Stimulated activated naive CD4-positive, alpha-beta T cell treated with Interleukin-2 at 50 U/mL for 16 hours (primary cell): Measurements from ENCODE around the gene RBM38.
A peak's percentile ranks its signal among the peaks of the same experiment; 100 is the strongest.

Source experiments
- DNase-seq: peaks from one replicate; lab custom pipeline; 2025; lab: John Stamatoyannopoulos, UW

RBM38 gene

DNA sequence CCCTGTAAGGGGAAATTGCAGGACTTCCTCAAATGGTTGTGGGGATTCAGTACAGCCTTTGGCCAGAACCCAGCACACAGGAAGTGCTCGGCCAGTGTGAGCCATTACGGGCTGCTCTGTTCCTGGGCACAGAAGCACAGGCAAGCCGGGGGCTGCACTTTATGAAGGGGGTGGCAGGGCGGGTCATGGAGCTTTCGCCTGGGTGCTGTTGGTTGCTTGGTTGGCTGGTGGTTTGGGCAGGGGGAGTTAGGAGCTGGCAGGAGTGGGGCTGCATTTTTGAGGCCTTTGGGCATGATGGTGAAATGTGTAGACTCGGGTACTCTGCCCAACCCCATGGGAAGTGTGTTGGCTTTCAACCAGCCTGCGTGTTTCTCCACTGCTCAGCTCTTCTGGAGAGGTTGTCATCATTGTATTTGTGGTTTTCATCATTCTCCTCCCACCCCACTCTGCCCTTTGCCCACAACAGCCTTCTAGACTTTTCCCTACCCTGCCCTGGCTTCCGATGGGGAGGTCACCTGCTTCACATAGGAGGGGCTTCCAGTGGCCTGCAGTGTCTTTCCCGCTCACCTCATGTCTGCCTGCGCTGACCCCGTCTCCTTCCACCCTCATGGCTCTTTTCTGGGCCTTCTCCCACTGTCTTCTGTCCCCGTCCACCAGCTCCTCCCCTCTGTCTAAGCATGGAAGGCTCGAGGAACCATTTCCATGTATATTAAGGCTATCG, 16.1 kb upstream of the RBM38 start:
- no peak for DNase-seq

- no peak for DNase-seq
Observed at GRCh38 chr20:57375652-57376230, 15.5 kb upstream of the RBM38 start.

- DNase-seq = no peak
Observed at GRCh38 chr20:57377350-57377749, 13.8 kb upstream of the RBM38 start.

GRCh38 chr20:57378107-57378506, 13.1 kb upstream of the RBM38 start:
- no peak for DNase-seq

DNA sequence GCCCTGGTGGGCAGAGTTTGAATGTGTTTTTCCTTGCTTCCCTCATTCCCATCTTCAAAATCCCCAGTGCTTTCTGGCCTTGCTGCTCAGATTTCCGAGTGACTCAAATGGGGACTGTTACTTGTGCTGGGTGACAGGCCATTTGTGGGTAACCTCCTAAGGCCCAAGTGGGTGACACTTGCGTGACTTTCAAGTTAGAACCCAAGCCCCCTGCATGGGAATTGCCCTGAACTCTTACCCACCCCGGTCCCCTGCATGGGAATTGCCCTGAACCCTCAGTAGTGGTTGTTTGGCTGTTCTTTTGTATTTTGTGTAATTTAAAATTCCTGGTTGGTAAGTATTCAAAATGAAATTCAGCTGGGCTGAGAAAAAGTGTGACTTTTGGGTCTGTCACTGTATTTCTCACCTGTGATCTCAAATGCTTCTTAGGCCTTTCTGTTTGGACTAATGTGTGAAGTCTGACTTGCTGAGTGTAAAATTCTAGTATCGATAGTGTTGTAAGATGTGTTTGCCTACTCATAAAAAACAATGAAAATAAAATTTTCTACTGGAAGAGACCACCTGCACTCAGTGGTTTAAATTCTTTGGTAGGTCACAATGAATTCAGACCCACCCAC, 12.4 kb upstream of the RBM38 start:
- no peak for DNase-seq

DNA sequence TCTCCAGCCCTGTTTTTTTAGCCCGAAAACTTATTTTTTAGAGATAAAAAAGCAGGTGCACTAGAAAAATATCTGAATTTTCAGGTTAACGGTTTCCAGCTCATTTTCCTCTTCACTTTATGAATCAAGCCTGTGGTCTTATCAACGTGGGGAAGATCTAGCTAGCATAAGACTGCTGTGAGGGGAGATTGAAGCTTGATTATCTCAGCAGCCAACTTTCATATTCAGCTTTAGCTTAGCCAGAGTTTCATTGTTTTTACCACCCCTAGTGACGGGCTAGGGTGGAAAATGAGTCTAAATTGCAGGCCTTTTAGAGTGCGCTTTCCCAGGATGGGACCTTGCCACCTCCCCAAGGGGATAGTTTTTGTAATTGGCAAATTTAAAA, 11.9 kb upstream of the RBM38 start:
- no peak for DNase-seq

- no peak for DNase-seq
Observed at GRCh38 chr20:57380081-57380750, 11.0 kb upstream of the RBM38 start.

- peak; percentile 65 for DNase-seq
Observed at GRCh38 chr20:57381596-57382503, 9.3 kb upstream of the RBM38 start.

DNA sequence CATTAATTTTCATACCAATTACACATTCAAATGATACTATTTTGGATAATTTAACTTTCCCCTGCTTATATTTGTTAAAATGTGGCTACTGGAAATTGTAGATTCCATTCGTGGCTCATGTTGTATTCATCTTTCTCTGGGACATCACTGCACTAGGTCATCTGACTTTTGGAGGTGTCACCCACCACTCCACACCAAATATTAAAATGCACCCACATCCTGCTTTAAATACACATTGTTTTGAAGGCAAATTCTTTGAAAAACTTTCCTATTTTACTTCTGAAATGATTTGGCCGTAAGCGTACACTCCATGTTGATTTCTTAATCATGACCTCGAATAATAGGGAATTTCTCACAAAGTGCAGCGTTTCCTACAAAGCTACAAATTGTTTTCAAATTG, 8.7 kb upstream of the RBM38 start:
- DNase-seq = no peak

DNA sequence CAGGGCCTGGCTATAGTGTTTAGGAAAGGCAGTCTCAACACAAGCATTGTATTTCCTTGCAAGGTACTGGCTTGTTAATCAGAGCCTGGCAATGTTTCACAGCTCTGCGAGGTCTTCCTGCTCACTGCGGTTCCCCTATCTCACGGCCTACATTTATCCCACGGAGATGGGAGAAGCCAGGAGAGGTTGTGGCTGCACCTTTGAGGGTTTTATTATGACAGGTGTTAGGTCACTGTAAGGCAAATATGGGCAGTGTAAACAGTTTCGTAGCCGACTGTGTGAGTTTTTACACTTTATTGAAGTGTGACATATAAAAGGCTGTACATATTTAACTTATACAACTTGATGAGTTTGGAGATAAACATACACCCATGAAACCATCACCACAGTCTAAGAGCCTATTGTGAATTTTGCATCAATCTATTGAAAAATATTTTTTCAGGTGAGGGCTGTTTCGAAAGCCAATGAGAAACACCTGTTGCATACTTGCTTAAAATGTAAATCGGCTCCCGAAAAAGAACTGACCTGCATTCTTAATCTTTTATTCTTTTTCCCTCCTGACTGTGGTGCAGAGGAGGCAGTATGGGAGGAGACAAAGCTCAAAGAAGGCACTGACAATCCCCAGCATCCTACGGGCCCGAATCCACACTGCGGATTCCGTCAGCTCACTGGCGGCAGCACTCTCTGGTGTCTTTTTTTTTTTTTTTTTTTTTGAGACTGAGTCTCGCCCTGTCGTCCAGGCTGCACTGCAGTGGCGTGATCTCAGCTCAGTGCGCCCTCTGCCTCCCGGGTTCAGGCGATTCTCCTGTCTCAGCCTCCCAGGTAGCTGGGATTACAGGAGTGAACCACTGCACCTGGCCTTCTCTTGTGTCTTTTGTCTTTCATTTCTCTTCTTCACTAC, 7.5 kb upstream of the RBM38 start:
- no peak for DNase-seq

DNA sequence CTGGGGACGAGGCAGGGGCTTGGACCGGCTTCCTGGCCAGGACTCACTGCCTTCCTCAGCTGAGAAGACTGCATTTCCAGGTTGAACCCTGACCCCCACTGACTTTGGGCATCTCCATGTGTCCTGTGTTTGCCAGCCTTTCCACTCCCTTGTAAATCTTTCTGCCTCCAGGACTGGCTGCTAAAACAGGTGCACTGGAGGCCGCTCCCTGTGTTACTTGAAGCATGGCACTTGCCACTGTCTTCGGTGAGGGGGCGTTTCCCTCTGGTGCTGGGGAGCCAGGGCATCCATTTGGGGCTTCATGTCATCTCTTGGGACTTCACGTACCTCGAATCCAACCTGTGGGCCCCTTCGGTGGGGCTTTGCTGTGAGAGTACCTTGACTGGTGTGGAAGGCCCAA, 6.7 kb upstream of the RBM38 start:
- DNase-seq = no peak

- DNase-seq = no peak
Observed at GRCh38 chr20:57384953-57385761, 6.0 kb upstream of the RBM38 start.

- DNase-seq = no peak
Observed at GRCh38 chr20:57385940-57386339, 5.3 kb upstream of the RBM38 start.

DNA sequence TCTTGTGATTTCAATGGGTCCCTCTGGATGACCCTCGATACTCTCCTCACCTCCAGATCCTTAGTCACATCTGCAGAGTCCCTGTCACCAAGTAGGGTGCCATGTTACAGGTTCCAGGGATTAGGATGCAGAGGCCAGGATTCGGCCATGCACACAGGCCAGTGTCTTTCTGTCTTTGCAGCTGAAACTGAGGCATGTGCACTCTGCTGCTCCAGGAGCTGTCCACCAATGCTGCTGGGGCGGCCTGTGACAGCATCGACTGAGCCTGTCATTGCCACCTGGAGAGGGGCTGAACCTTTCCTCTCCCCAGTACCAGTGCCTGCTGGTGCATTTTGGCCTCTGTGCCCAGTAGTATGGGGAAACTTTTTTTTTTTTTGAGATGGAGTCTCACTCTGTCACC, 4.4 kb upstream of the RBM38 start:
- no peak for DNase-seq

DNA sequence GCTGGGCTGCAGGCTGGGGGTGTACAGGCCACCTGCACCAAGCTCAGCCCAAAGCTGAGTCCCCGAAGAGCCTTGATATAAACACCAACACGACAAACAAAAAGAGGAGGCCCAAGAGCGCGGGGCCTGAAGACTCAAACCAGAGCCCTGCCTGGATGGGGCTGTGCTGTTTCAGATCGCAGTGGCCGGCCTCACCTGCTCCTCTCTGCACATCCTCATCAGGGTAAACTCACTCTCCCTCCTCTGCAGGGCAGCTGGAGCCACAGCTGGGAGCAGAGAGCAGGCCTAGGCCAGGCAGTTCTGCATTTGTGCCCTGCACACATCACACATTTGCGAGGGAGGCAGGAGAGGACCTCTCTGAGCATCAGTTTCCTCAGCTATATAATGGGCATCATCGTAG, 3.7 kb upstream of the RBM38 start:
- no peak for DNase-seq

DNA sequence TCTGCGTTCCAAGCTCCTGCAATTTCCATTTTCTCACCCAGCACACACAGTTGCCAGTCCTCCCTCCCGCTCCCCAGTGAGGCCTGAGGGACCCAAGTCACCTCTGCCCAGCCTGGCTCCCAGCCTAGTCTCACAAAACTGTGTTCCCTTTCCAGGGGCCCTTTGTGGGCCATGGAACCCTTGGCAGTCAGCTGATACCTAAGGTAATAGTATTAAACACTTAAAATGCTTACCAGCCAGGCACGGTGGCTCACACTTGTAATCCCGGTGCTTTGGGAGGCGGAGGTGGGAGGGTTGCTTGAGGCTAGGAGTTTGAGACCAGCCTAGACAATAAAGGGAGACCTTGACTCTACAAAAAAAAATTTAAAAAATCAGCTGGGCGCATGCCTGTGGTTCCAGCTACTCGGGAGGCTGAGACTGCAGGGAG, 3.2 kb upstream of the RBM38 start:
- DNase-seq = no peak

DNA sequence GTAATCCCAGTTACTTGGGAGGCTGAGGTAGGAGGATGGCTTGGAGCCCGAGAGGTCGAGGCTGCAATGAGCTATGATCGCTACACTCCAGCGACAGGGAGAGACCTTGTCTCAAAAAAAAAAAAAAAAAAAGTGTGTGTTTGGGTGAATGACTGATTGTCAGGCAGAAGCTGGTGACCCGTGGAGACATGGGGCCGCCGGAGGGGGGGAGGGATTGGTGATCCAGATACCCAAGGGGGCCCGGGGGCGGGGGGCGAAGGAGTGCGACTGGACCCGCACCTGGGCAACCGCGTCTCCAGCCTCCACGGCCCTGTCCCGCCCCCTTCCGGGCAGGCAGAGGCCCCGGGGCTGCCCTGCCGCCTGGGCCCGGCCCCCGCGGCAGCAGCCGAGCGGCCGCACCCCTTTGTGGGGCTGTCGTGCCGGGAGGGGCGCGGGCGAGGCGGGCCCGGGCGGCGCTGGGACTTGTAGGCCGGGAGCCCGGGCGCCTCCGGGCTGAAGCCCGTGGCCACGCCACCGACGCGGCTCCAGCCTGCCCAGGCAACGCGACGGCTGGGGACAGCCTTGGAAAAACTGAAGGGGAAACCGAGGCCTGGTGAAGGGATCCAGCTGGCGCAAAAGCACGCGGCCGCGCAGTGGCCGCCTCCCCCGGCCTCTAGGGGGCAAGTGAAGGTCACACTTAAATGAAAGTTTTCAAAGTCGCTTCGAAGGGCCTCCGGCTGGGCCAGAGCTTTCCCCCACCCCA, 2.1 kb upstream of the RBM38 start:
- DNase-seq = peak; percentile 56

GRCh38 chr20:57389695-57390603, 1.2 kb upstream of the RBM38 start:
- peak; percentile 63 for DNase-seq
